HG02571 (cell line): ENCODE measurements around the gene GSTM1.
"Not testable (repeated sequence)": the region's sequence is repeated elsewhere in the genome, so short reads cannot be mapped to it uniquely, and the experiment has no call there.

Experiments used
- ATAC-seq: cut with Tn5 transposase; IDR thresholded peaks from one replicate; pipeline ENCODE4 v1.9.1; 2021; ENCODE audit warnings: mild to moderate bottlenecking, moderate library complexity; ENCODE audit not compliant: unreplicated experiment

Gene GSTM1

DNA sequence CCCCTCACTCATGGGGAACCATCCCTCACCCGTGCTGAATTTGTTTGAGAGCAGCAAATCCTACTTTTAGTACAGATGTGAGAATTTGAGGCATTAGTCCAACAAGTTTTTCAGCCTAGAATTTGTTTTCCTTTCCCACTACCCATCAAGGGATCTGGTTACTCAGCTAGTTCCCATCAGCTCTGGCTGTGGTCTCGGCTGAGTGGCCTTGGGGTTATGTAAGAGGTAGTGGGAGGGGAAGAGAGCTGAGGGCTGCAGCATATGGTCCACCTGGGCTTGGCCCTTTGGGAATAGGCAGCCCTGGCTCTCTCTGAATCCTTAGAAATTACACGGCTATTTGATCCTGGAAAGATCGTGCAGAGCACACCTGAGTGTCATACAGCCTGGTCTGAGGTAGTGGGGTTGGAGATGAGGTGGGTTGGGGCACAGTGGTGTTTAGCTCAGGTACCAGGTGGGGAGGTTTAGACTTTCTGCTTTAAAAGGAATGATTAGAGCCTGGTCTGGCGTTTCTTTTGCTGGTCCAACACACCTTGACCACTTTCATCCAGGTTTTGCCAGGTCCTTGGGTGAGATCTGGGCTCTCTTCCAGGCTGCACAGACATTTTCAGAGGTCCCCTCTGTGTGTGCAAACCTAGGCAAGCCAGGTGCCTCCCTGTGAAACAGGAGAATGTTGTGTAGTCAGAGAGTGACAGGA lies 27.5 kb upstream of the GSTM1 start:
- no peak for ATAC-seq

DNA sequence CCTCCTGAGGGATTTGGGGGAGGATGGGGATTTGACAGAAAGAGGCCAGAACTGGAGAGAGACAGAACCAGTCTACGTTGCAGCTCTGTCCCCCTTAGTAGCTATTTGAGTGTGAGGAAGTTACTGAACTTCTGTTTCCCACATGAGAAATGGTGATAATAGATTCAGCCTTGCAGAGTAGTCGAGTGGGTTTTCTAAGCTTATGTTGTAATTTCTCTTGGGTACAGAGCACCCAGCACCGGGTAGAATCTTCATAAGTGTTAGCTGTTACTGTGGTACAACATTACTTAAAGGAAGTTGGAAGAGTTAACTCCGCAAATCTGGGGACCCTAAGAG lies 27.0 kb upstream of the GSTM1 start:
- ATAC-seq, result not testable (repeated sequence)

DNA sequence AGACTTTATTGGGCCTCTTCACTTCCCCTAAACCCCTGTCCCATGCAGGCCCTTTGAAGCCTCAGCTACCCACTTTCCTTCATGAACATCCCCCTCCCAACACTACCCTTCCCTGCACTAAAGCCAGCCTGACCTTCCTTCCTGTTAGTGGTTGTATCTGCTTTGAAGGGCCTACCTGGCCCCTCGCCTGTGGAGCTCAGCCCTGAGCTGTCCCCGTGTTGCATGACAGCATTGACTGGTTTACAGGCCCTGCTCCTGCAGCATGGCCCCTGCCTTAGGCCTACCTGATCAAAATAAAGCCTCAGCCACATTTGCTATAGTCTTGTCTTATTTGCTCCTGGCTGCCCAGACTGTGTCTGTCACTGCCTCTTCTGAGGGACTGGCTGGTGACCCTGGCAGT lies 26.2 kb upstream of the GSTM1 start:
- ATAC-seq, result no peak

DNA sequence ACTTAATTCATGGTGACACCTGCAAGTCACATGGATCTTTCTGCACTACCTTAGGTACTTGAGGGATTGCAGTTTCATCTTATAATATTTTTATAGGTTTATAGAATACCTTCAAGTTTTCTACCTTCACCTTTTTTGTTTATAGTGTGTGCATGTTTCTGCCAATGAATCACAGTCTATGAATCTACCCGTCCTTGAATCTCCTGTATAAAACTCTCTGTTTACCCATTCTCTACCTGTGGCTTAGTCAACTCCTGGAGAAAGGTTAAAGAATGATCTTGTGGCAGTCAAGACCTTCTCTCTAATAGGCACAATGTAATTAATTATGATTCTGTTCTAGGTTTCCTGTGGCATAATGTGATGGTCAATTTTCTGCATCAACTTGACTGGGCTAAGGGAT lies 22.9 kb upstream of the GSTM1 start:
- no peak for ATAC-seq

DNA sequence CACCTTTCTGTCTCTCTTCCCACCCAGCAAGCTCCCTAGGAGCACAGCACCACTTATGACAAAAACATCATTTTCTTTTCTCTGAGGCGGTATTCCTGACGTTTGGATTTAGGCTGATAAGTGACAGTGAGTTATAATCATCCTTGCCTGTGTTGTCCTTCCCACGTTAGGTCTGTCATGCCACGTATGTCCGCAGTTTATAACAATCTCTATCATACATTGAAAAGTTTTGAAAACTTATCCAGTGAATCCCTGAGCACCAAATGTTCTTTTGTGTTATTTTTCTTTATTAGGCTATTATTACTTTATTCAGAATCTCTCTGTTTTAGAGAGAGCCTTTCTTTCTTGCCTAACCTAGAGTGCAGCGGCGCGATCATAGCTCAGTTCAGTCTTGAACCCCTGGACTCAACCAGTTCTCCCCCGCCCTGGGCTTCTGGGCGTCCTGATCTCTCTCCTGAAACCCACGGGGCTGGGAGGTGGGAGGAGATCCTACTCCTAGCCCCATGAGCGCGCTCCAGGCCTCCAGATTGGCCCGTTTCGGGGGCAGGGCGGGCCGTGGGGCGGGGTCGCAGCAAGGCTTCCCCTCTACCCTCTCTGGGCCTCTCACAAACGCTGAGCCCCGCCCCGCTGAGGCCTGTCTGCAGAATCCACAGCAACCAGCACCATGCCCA lies 20.0 kb upstream of the GSTM1 start, which contains the start of gene GSTM2:
Gene GSTM2 (plus strand): TSS at position 606 of the 671 bp plus-strand sequence. CDS start 59 bp downstream, at position 665.
- peak; percentile 92 for ATAC-seq

DNA sequence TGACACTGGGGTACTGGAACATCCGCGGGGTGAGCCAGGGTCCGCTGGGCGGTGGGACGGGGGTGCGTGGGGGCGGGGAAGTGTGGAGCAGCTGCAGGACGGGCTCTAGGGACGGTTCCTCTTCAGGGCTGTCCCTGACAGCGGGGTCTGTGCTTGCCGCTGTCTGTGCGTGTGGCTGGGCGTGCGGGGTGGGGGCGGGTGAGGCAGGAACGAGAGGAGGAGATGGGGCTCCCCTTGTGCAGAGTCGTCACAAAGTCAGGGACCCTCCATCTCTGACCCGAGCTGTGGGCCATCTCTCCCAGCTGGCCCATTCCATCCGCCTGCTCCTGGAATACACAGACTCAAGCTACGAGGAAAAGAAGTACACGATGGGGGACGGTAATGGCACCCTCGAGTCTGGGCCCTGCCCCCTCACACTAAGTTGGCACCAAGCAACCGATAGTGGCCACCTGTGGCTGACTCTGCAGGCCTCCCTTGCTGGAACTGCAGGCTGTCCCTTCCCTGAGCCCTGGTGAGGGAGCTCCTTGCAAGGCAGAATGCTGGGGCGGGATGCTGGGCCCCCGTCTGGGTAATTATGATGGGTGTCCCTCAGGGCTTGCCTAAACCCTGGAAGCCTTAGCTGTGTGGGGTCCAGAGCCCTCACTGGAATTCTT lies 19.4 kb upstream of the GSTM1 start:
- no peak for ATAC-seq

DNA sequence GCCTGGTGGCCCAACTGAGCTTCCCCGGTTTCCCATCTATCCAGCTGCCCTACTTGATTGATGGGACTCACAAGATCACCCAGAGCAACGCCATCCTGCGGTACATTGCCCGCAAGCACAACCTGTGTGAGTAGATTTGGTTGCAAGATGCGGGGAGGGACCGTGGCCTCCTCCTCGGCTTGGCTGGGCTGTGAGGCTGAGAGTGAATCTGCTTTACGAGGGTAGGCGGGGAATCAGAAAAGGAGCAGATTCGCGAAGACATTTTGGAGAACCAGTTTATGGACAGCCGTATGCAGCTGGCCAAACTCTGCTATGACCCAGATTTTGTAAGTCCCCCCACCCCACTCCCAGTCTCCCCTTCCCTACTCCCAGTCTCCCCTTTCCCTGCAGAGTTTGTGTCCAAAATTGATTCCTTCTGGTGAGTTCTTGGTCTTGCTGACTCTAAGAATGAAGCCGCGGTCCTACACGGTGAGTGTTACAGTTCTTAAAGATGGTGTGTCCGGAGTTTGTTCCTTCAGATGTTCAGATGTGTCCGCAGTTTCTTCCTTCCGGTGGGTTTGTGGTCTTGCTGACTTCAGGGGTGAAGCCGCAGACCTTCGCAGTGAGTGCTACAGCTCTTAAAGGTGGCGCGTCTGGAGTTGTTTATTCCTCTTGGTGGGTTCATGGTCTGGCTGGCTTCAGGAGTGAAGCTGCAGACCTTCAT lies 18.2 kb upstream of the GSTM1 start:
- no peak for ATAC-seq

DNA sequence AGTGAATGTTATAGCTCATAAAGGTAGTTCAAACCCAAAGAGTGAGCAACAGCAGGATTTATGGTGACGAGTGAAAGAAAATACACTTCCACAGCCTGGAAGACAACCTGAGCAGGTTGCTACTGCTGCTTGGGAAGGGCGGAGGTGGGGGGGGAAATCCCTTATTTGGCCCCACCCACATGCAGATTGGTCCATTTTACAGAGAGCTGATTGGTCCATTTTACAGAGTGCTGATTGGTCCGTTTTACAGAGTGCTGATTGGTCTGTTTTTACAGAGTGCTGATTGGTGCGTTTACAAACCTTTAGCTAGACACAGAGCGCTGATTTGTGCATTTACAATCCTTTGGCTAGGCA lies 17.7 kb upstream of the GSTM1 start:
- ATAC-seq, result not testable (repeated sequence)

DNA sequence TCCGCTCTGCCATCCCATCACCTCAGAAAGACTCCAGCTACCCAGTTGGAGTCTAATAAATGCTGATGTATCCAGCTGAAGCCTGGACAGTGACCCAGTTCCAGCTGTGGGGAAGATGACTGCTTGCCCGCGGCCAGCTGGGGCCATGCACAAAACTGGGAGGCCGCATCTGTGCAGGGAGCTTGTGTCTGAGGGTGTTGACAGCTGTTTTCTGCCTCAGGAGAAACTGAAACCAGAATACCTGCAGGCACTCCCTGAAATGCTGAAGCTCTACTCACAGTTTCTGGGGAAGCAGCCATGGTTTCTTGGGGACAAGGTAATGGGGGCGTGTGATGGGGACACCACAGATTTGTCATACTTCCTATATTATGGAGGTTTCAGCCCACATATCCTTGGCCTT lies 16.6 kb upstream of the GSTM1 start:
- ATAC-seq, result no peak

DNA sequence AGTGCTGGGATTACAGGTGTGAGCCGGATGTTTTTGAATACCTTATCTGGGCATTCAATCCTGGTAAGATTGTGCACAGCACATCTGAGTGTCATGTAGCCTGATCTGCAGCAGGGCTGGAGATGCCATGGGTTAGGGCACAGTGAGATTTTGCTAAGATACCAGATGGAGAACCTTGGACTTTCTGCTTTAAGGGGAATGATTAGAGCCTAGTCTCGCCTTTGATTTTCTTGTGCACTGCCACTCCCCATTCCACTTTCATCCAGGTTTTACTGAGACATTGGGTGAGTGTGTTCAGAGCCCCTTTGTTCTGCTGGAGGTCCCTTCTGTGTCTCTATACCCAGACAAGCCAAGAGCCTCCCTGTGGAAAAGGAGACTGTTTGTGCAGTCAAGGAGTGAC lies 13.8 kb upstream of the GSTM1 start:
- not testable (repeated sequence) for ATAC-seq

DNA sequence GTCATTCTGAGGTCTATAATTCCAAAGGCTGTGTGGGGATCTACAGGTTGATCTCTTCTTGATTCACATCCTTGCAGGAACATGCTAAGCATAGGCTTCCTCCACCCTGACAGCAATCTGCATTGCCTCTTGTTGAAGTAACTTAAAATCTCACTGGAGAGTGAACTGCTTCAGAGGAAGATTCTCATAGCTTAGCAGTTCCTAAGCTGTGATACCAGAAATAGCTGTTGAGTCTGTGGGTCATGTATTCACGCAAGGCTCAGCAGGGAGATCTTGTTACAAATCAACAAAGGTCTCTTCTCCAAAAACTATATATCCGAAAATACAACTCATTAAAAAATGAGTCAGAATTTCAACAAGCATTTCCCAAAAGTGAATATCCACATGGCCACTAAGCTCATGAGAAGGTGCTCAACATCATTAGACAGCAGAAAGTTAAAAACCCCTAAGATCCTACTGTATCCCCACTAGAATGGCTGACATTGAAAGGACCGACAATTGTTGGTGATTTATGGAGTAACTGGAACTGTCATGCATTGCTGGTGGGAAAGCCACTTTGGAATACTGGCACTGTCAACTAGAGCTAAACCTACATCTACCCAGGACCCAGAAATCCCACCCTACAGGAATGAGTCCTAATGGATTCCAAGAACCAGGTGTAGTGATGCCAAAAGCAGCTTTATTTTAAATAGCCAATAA lies 10.8 kb upstream of the GSTM1 start:
- not testable (repeated sequence) for ATAC-seq

DNA sequence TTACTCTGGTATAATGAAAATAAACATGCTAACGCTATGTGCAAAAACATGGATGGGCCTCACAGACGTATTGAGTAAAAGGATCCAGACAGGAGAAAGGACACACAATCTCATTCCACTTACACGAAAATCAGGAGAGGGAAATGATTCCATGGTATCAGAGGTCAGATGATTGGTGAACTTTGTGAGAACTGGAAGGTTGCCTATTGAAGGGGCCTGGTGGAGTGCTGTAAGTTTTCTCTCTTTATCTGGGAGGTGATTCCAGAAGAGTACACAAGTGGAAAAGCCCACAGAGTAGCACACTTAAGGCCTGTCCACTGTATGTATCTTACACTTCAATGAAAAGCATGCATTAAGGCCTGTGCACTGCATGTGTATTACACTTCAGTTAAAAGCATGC lies 10.2 kb upstream of the GSTM1 start:
- no peak for ATAC-seq

DNA sequence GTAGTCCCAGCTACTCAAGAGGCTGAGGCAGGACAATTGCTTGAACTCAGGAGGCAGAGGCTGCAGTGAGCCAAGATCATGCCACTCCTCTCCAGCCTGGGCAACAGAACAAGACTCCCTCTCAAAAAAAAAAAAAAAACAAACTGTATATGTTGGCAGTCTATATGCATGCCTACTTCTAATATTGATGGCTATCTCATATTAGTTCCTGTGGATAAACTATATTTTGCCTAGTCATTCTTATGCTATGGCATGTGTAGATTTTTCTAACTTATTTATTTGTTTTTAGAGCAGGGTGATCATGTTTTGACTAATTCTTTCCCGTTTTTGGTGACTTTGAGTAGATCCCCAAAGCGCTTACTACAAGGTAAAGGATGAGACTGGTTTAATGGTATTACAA lies 9.0 kb upstream of the GSTM1 start:
- not testable (repeated sequence) for ATAC-seq

DNA sequence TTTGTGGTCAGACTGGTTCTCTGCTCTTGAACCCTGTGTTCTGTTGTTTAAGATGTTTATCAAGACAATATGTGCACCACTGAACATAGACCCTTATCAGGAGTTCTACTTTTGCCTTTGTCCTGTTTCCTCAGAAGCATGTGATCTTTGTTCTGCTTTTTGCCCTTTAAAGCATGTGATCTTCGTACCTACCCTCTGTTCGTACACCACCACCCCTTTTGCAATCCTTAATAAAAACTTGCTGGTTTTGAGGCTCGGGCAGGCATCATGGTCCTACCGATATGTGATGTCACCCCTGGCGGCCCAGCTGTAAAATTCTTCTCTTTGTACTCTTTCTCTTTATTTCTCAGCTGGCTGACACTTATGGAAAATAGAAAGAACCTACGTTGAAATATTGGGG lies 2.8 kb upstream of the GSTM1 start:
- ATAC-seq, result not testable (repeated sequence)

DNA sequence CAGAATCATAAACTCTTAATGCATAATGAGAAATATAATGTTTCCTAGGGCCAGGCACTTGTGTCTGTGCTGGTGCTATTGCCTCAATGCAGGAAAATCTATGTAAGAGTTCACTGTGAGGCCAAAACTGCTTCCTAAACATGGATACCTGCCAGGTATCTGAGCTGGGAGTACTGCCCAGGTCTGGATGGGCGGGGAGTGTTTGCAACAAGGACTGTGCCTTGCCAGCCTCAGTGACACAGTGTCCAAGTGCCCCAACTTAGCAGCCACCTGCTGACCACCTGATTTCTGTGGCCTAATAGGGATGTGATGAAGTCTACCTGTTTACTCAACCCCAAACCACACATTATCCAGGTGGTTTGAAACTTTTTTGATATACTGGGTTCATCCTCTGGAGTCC lies 2.2 kb upstream of the GSTM1 start:
- ATAC-seq, result not testable (repeated sequence)

DNA sequence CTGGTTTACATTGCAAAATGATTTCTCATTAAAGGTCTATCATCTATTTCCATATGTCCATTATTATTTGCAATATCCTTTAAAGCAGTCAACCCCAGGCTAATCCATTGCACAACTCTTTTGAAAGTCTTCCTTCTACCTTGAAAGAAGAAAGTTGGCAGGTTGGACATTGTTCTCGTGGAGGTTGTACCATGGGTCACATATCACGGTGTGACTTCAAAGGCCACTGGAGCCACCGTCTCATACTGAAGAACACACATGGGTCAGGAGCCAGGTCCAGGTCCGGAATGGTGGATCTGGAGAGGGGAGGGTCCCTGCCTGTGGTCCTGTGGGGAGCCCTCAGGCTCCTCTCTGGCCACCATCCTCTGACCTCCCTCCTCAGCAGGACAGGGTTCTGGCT lies 1.7 kb upstream of the GSTM1 start:
- not testable (repeated sequence) for ATAC-seq

DNA sequence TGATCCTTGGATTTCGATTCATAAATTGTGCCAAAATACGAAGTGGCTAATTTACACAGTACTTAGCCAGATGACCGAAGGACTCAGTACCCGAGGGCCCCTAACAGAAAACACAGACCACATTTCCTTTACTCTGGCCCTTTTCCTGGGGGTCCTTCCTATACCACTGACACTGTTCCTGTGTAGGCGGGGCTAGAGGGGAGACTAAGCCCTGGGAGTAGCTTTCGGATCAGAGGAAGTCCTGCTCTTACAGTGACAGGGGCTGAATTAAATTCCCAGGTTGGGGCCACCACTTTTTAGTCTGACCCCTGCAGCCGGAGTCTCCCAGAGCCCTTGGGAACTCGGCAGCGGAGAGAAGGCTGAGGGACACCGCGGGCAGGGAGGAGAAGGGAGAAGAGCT lies 508 bp upstream of the GSTM1 start:
- not testable (repeated sequence) for ATAC-seq

DNA sequence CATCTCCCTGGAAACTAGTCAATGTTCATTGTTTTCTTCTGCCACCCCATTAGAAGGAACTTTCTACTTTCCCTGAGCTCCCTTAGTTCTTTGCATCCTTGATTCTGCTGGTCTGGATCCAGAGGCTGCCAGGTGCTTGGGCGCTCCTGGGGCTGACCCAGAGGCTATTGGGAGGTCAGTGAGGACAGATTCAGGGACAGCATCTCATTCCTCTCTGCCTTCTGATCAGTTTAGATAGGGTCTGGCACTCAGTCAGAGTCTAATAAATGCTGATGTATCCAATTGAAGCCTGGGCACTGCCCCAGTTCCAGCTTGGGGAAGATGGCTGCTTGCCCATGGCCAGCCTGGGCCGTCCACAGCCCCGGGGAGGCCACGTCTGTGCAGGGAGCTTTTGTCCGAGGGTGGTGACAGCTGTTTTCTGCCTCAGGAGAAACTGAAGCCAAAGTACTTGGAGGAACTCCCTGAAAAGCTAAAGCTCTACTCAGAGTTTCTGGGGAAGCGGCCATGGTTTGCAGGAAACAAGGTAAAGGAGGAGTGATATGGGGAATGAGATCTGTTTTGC lies 2.3 kb downstream of the GSTM1 start:
- no peak for ATAC-seq

DNA sequence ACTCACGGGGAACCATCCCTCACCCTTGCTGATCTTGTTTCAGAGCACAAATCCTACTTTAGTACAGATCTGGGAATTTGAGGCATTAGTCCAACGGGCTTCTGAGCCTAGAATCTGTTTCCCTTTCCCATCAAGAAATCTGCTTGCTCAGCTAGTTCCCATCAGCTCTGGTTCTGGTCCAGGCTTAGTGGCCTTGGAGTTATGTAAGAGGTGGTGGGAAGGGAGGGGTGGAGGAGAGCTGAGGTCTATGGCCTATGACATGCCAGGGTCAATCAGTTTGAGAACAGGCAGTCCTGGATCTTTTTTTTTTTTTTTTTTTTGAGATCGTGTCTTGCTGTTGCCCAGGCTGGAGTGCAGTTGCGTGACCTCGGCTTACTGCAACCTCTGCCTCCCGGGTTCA lies 4.1 kb downstream of the GSTM1 start:
- ATAC-seq, result no peak

DNA sequence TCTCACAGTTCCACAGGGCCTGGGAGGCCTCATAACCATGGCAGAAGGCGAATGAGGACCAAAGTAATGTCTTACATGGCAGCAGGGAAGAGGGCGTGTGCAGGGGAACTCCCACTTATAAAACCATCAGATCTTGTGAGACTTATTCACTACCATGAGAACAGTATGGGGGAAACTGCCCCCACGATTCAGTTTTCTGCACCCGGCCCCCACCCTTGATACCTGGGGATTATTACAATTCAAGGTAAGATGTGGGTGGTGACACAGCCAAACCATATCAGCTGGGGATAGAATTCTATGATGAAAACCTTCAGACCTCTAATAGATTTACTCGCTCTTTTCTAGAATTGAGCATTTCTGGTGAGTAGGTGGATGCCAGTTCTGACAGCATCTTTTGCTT lies 6.8 kb downstream of the GSTM1 start:
- ATAC-seq, result not testable (repeated sequence)

DNA sequence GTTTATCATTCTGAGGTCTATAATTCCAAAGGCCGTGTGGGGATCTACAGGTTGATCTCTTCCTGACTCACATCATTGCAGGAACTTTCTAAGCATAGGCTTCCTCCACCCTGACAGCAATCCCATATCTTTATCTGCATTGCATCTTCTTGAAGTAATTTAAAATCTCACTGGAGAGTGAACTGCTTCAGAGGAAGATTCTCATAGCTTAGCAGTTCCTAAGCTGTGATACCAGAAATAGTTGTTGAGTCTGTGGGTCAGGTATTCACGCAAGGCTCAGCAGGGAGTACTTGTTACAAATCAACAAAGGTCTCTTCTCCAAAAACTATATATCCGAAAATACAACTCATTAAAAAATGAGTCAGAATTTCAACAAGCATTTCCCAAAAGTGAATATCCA lies 7.5 kb downstream of the GSTM1 start:
- not testable (repeated sequence) for ATAC-seq
